Measurements from ENCODE around the gene MAMDC4.

- TF ChIP-seq CTCF (IDR thresholded peaks at IDR 0.05), result no peak
- no peak for TF ChIP-seq POLR2A (IDR thresholded peaks at IDR 0.05)
These were observed 11.6 kb downstream of the MAMDC4 start for GRCh38 chr9:136863623-136864273.
